HTR-8/SVneo (cell line): ENCODE data around the gene PGK1.
"Not testable (repeated sequence)": the region's sequence is repeated elsewhere in the genome, so short reads cannot be mapped to it uniquely, and the experiment has no call there.

ENCODE experiments used
- DNase-seq: peaks from one replicate; pipeline ENCODE4 v3.0.0; 2011; ENCODE audit warnings: low spot score, mixed read lengths; ENCODE audit not compliant: insufficient read length
- FAIRE-seq: peaks from 2 replicates; lab custom pipeline; 2011; peaks lifted over from hg19 to GRCh38; lab: Jason Lieb, UNC

The PGK1 gene

GRCh38 chrX:78163175-78163574 is 59.1 kb downstream of the PGK1 start:
- FAIRE-seq, DNase-seq: not testable (repeated sequence)

- FAIRE-seq (no peak), DNase-seq (no peak)
Measured at GRCh38 chrX:78165425-78165824, 61.4 kb downstream of the PGK1 start.

GRCh38 chrX:78168065-78168464 is 64.0 kb downstream of the PGK1 start:
- FAIRE-seq (no peak), DNase-seq (no peak)
